Measurements from ENCODE around the gene VPS26C. TPM values are rescaled to one million over a fixed set of nuclear protein-coding genes. Genes with fewer than 3 reads are reported as not detected.

The VPS26C gene
- total RNA-seq, 4 donors from 2014 or later = 47.7 to 60.8 (median 55.4) TPM

DNA sequence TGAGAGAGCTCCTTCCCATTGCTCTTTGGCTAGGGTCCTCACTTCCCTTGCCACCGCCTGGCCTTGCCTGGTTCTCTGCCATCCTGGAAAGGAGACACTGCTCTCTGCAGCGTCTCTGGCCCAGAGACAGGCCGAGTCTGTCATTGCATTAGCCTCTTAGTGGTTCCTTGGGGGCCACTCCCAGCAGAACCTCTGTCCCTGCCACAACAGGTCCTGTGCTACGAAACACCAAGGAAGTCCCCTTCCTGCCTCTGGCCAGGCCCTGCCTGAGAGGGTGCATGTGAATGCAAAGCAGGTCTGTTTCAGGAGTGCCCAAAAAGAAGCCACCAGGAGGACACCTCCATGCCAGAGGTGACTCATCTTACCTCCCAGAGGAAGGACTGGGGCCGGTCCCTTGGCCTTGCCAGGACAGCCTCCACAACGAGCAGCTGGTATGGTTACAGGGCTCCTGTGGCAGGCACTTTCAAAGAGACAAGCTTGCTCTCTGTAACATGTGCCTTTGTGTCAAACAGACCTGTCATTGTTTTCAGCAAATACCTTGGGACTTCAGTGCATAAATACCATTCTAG is 59.6 kb downstream of the VPS26C start:
- 32% methylated on average over 6 of the region's 6 CpGs for WGBS
- H3K4me3 ChIP-seq = no peak overlapping the region
- DNase-seq (ENCODE audit: low spot score in 2 of 2) = no peak
- H3K27me3 ChIP-seq = no peaks in the 10 kb centered on the region
- peaks cover 9% of the 10 kb centered on the region for H3K36me3 ChIP-seq
- H3K9me3 ChIP-seq = no peaks in the 10 kb centered on the region
- TF ChIP-seq POLR2A (IDR thresholded peaks at IDR 0.05) = no peak
- no peak for TF ChIP-seq POLR2AphosphoS5 (IDR thresholded peaks at IDR 0.05)
- TF ChIP-seq, protein P1, sequence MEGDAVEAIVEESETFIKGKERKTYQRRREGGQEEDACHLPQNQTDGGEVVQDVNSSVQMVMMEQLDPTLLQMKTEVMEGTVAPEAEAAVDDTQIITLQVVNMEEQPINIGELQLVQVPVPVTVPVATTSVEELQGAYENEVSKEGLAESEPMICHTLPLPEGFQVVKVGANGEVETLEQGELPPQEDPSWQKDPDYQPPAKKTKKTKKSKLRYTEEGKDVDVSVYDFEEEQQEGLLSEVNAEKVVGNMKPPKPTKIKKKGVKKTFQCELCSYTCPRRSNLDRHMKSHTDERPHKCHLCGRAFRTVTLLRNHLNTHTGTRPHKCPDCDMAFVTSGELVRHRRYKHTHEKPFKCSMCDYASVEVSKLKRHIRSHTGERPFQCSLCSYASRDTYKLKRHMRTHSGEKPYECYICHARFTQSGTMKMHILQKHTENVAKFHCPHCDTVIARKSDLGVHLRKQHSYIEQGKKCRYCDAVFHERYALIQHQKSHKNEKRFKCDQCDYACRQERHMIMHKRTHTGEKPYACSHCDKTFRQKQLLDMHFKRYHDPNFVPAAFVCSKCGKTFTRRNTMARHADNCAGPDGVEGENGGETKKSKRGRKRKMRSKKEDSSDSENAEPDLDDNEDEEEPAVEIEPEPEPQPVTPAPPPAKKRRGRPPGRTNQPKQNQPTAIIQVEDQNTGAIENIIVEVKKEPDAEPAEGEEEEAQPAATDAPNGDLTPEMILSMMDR (IDR thresholded peaks at IDR 0.05) = no peak
- TF ChIP-seq EP300 (IDR thresholded peaks at IDR 0.05) = no peak
- H3K4me1 ChIP-seq = peaks cover 22% of the 10 kb centered on the region
- peak overlapping the region; percentile 69 for H3K27ac ChIP-seq

- Histone ChIP-seq H3K9me3 (no peaks in the 10 kb centered on the region), H3K4me1 (peaks cover 22% of the 10 kb centered on the region), H3K36me3 (peaks cover 20% of the 10 kb centered on the region), H3K4me3 (no peak overlapping the region), H3K27ac (no peak overlapping the region), H3K27me3 (no peaks in the 10 kb centered on the region)
- 93% methylated on average over 7 of the region's 7 CpGs for WGBS
- no peak for TF ChIP-seq POLR2AphosphoS5 (IDR thresholded peaks at IDR 0.05)
- no peak for DNase-seq (ENCODE audit: low spot score in 2 of 2)
Observed at GRCh38 chr21:37206496-37206895, 60.6 kb downstream of the VPS26C start.

GRCh38 chr21:37204580-37204979 is 62.6 kb downstream of the VPS26C start:
- WGBS = 87% methylated on average over 7 of the region's 7 CpGs
- Histone ChIP-seq H3K4me1 (peaks cover 22% of the 10 kb centered on the region), H3K9me3 (no peaks in the 10 kb centered on the region), H3K4me3 (no peak overlapping the region), H3K27ac (no peak overlapping the region), H3K27me3 (no peaks in the 10 kb centered on the region), H3K36me3 (peaks cover 38% of the 10 kb centered on the region)
- TF ChIP-seq EP300 (IDR thresholded peaks at IDR 0.05) = no peak
- TF ChIP-seq POLR2A (IDR thresholded peaks at IDR 0.05) = no peak
- TF ChIP-seq, protein P1 (IDR thresholded peaks at IDR 0.05) = no peak
- no peak for TF ChIP-seq POLR2AphosphoS5 (IDR thresholded peaks at IDR 0.05)
- DNase-seq (ENCODE audit: low spot score in 2 of 2) = no peak

DNA sequence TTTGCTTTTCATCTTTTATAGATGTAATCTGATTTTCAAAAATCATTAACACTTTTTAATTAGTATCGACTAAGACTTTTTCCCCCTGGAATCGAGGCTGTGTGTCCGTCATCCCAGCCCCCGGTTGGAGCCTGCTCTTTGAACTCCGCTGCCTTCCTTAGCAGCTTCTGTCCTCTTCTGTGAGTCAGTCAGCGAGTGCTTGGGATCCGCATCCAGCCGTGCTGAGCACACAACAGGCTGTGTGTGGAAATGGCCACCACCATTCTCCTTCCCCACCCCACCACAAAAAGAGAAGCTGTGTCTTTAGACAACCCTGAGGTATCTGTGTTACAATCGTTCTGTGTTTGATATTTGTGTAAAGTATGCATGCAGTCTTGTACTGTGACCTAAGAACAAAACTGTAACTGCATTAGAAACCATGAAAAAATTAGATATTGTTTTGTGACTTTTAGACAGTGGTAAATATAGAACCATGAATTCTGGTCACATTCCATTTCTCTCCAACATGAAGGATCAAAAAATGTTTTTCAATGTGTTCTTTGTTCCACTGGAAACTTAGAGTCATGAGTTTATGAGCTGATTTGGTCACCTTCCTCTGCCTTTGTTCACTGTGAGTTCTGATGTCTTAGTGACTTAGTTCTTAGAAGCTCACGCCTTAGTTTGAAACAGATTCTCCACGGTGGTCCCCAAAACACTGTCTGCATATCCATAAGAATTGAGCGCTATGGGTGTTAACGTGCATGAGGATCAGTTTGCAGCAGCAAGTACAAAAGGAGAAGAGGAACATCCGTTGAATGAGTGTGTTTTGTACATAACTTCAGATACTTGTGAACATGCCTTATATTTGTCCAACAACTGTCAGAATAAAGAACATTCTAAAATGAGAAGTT is 64.7 kb downstream of the VPS26C start:
- Histone ChIP-seq H3K4me1 (peaks cover 9% of the 10 kb centered on the region), H3K27ac (no peak overlapping the region), H3K27me3 (no peaks in the 10 kb centered on the region), H3K4me3 (no peak overlapping the region), H3K9me3 (no peaks in the 10 kb centered on the region), H3K36me3 (peaks cover 54% of the 10 kb centered on the region)
- 92% methylated on average over 14 of the region's 14 CpGs for WGBS
- no peak for DNase-seq (ENCODE audit: low spot score in 2 of 2)
- no peak for TF ChIP-seq POLR2A (IDR thresholded peaks at IDR 0.05)
- TF ChIP-seq, protein P1 (IDR thresholded peaks at IDR 0.05) = no peak
- TF ChIP-seq EP300 (IDR thresholded peaks at IDR 0.05) = no peak
- TF ChIP-seq POLR2AphosphoS5 (IDR thresholded peaks at IDR 0.05) = no peak

- Histone ChIP-seq H3K27me3 (no peaks in the 10 kb centered on the region), H3K4me1 (no peaks in the 10 kb centered on the region), H3K4me3 (no peak overlapping the region), H3K9me3 (no peaks in the 10 kb centered on the region), H3K27ac (no peak overlapping the region), H3K36me3 (peaks cover 66% of the 10 kb centered on the region)
- DNase-seq (ENCODE audit: low spot score in 2 of 2) = no peak
- WGBS = 89% methylated on average over 6 of the region's 16 CpGs
- no peak for TF ChIP-seq POLR2A (IDR thresholded peaks at IDR 0.05)
- no peak for TF ChIP-seq EP300 (IDR thresholded peaks at IDR 0.05)
- TF ChIP-seq POLR2AphosphoS5 (IDR thresholded peaks at IDR 0.05) = no peak
- TF ChIP-seq, protein P1 (IDR thresholded peaks at IDR 0.05) = no peak
Observed at GRCh38 chr21:37200641-37201480, 66.3 kb downstream of the VPS26C start.
